H1 (cell line): Measurements from ENCODE around the gene EZH2.

Experiments
- BCL11A ChIP-seq, 2 experiments: IDR thresholded peaks; one replicate each; pipeline ENCODE4 v1.6.1; 2011; ENCODE audit warnings: low read depth in 2 of 2, low read length in 2 of 2, mild to moderate bottlenecking in 2 of 2
- EZH2 ChIP-seq: fragments of 200-600 bp; sonication (generic); IDR thresholded peaks from 2 replicates; pipeline ENCODE4 v1.7.1; 2012; ENCODE audit warnings: low read depth, mild to moderate bottlenecking, moderate library complexity, low read length, inconsistent platforms; ENCODE audit not compliant: severe bottlenecking
- KDM1A ChIP-seq: fragments of 200-600, 300-600 bp; sonication (generic); IDR thresholded peaks from 2 replicates; pipeline ENCODE4 v1.7.1; 2016; ENCODE audit warnings: mild to moderate bottlenecking, low read length, borderline replicate concordance
- POLR2A ChIP-seq, 2 experiments: IDR thresholded peaks; 1 replicate in 1 of 2; 2 replicates in 1 of 2; pipeline ENCODE4 v1.6.1; 2011; ENCODE audit warnings: low read depth in 2 of 2, low read length in 2 of 2, mild to moderate bottlenecking in 2 of 2; ENCODE audit errors: control extremely low read depth in 1 of 2
- SIN3A ChIP-seq, 2 experiments: IDR thresholded peaks in 1 of 2; conservative IDR thresholded peaks in 1 of 2; 2 replicates each; pipeline ENCODE4 v1.6.1; 2011 to 2012; ENCODE audit warnings: low read length in 2 of 2, improper control_type of control experiment in 1 of 2, low read depth in 1 of 2, mild to moderate bottlenecking in 1 of 2
- TF ChIP-seq, protein P1 (sequence below): IDR thresholded peaks from 2 replicates; pipeline ENCODE4 v1.6.1; 2012; ENCODE audit warnings: inconsistent platforms
- TF ChIP-seq, protein P2 (sequence below), 3 experiments: IDR thresholded peaks; 1 replicate in 2 of 3; 2 replicates in 1 of 3; pipeline versions ENCODE4 v1.5.1 to v1.6.1; 2011; ENCODE audit warnings: low read length in 3 of 3, mild to moderate bottlenecking in 3 of 3, inconsistent platforms in 2 of 3, low read depth in 1 of 3, moderate library complexity in 1 of 3; ENCODE audit not compliant: insufficient read depth in 1 of 3; ENCODE audit errors: control extremely low read depth in 1 of 3
- TF ChIP-seq, protein P3 (sequence below): IDR thresholded peaks from 2 replicates; pipeline ENCODE4 v1.6.1; 2011; ENCODE audit warnings: low read length, improper control_type of control experiment

DNA sequence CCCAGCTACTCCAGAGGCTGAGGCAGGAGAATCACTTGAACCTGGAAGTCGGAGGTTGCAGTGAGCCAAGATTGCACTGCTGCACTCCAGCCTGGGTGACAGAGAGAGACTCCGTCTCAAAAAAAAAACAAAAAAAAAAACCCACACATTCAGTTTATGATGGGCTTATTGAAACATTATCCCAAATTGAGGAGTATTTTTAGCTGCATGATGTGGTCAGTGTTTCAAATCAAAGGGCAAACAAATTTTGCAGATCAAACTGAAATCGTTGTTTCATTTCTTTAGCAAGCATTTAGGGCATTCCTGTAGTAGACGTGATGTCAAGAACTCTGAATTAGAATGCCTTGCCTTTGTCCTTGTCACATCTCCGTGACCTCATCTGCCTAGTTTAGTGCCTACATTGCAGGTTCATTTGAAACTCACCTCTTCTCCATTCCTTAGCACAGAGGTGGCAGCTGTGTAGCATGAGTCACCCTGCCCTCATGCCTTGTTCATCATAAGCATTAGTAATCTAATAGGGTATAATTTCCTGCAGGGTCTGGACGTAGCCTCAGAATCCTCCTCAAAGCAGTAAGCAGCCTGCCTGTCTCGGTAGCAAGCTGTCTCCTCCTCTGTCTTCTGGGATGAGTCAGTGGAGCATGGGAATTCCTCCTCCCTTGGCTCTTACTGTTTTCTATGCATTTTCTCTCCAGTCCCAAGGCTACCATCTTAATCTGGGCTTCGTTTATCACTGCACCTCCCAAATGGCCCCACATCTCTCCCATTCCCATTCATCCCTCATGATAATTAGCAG lies 111.6 kb downstream of the EZH2 start:
- TF ChIP-seq, protein P1, sequence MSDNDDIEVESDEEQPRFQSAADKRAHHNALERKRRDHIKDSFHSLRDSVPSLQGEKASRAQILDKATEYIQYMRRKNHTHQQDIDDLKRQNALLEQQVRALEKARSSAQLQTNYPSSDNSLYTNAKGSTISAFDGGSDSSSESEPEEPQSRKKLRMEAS: no peak
- TF ChIP-seq EZH2 (no peak), POLR2A (IDR thresholded peaks at IDR 0.05; ENCODE audit: control extremely low read depth in 1 of 2, low read depth in 2 of 2, low read length in 2 of 2) (no peak), SIN3A (conservative IDR thresholded peaks at IDR 0.05 in 1 of 2, IDR thresholded peaks at IDR 0.05 in 1 of 2; ENCODE audit: low read depth in 1 of 2, low read length in 2 of 2) (no peak), KDM1A (no peak), BCL11A (IDR thresholded peaks at IDR 0.05; ENCODE audit: low read depth in 2 of 2, low read length in 2 of 2) (no peak)
- TF ChIP-seq, protein P2, sequence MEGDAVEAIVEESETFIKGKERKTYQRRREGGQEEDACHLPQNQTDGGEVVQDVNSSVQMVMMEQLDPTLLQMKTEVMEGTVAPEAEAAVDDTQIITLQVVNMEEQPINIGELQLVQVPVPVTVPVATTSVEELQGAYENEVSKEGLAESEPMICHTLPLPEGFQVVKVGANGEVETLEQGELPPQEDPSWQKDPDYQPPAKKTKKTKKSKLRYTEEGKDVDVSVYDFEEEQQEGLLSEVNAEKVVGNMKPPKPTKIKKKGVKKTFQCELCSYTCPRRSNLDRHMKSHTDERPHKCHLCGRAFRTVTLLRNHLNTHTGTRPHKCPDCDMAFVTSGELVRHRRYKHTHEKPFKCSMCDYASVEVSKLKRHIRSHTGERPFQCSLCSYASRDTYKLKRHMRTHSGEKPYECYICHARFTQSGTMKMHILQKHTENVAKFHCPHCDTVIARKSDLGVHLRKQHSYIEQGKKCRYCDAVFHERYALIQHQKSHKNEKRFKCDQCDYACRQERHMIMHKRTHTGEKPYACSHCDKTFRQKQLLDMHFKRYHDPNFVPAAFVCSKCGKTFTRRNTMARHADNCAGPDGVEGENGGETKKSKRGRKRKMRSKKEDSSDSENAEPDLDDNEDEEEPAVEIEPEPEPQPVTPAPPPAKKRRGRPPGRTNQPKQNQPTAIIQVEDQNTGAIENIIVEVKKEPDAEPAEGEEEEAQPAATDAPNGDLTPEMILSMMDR (IDR thresholded peaks at IDR 0.05; ENCODE audit: control extremely low read depth in 1 of 3, insufficient read depth in 1 of 3, low read depth in 1 of 3, low read length in 3 of 3): no peak
- TF ChIP-seq, protein P3, sequence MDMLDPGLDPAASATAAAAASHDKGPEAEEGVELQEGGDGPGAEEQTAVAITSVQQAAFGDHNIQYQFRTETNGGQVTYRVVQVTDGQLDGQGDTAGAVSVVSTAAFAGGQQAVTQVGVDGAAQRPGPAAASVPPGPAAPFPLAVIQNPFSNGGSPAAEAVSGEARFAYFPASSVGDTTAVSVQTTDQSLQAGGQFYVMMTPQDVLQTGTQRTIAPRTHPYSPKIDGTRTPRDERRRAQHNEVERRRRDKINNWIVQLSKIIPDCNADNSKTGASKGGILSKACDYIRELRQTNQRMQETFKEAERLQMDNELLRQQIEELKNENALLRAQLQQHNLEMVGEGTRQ: no peak
